Vein endothelial cell (primary cell): ENCODE measurements around the gene FAM111A. TPM values are rescaled to one million over a fixed set of nuclear protein-coding genes. Genes with fewer than 3 reads are reported as not detected.

Experiments
- total RNA-seq: library from RNA; depleted of rRNA; stranded (reverse); fragments of >200 nt; gene quantifications from 2 replicates; pipeline ENCODE4 v1.2.3, GENCODE V29; 2012

Gene FAM111A, protein sequence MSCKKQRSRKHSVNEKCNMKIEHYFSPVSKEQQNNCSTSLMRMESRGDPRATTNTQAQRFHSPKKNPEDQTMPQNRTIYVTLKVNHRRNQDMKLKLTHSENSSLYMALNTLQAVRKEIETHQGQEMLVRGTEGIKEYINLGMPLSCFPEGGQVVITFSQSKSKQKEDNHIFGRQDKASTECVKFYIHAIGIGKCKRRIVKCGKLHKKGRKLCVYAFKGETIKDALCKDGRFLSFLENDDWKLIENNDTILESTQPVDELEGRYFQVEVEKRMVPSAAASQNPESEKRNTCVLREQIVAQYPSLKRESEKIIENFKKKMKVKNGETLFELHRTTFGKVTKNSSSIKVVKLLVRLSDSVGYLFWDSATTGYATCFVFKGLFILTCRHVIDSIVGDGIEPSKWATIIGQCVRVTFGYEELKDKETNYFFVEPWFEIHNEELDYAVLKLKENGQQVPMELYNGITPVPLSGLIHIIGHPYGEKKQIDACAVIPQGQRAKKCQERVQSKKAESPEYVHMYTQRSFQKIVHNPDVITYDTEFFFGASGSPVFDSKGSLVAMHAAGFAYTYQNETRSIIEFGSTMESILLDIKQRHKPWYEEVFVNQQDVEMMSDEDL
- total RNA-seq: 32.7 and 40.9 TPM in 2 replicates

DNA sequence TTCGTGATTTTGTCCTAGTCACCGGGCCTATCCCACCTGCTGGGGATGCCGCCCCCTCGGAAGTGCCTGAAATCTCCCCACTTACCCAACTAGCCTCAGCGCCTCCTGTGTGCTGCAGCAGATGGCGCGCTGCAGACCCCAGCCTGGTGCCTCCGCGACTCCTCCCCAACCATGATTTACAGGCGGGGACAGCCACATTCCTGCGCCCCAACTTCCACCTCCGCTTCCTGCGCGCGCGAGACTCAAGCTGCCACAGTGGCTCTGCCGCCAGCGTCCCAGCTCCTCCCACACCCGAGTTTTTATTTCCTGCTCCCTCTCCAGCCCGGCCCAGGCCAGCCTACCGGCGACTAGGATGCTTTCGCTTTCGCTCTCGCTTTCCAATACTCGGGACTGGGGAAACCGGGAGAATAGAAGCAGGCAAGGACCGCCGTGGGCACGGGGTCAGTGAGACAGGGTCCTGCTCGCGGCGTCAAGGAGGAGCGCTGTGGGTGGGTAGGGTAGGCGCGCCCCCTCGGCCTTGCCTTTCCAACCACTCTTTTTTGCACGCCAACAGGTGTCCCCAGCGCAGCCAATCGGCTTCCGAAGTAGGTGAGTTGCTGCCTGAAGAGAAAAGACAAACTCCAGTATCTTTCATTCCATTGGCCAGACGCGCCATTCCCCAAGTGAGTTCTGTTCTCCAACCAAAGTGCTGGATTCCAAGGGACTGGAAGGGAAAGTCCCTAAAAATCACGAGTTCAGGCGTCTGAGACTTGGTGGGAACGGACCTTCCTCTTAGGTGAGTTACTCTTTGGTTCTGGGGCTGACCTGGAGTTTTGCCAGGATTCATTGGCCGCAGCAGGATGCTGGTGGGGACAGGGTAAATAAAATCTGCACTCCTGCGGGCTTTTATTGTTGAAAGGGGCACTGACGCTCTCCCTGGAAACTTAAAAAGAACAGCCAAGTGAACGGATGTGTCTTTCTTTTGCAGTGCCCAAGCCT is at the start of gene FAM111A:
Gene FAM111A (plus strand): TSS at position 327 of the 978 bp plus-strand sequence. CDS start 6,017 bp downstream, outside the sequence.

DNA sequence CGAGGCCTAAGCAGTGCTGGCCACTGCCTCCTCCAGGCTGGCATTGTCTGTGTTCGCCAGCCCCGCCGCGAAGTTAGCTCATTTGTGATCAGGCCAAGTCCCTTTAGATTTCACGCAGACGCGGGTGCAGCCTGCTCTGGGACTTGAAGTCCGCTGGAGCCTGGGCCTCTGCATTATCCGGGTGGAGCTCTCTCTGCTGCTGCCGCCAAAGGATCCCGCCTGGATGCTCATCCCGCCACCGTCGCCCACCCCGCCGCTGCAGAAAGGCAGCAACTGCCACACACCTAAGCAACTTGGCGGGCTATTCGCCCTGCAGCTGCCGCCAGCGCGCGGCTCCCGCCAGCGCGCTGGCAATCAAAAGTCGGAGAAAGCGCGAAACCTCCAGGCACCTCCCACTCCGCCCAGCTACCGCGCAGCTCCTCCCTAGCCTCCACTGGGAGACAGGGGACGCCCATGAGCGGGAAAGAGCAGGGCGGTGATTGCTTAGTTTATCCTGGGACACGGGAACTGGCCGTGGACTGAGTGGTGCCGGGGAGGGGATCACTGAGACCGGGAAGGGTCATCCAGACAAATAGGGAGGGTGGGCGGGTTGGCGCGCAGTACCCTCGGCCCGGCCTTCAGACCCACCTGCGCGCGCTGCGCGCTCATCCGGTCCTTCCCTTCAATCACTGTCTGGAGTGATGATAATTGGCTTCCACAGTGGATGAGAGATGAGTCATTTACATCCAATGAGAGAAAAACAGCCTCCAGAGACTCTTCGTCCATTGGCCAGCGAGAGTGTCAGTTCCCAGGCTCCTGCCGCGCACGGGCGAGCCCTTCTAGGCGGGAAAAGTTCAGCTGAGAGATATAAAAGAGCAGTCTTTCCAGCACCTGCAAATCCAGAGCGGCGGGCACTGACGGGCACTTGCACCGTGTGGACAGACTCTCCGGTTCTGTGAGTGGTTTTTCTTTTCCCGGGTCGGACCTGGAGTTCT is 36.0 kb upstream of the FAM111A start, which contains the start of gene FAM111B:
Gene FAM111B (plus strand): TSS at position 875 of the 974 bp plus-strand sequence. CDS start 2,389 bp downstream, outside the sequence.

DNA sequence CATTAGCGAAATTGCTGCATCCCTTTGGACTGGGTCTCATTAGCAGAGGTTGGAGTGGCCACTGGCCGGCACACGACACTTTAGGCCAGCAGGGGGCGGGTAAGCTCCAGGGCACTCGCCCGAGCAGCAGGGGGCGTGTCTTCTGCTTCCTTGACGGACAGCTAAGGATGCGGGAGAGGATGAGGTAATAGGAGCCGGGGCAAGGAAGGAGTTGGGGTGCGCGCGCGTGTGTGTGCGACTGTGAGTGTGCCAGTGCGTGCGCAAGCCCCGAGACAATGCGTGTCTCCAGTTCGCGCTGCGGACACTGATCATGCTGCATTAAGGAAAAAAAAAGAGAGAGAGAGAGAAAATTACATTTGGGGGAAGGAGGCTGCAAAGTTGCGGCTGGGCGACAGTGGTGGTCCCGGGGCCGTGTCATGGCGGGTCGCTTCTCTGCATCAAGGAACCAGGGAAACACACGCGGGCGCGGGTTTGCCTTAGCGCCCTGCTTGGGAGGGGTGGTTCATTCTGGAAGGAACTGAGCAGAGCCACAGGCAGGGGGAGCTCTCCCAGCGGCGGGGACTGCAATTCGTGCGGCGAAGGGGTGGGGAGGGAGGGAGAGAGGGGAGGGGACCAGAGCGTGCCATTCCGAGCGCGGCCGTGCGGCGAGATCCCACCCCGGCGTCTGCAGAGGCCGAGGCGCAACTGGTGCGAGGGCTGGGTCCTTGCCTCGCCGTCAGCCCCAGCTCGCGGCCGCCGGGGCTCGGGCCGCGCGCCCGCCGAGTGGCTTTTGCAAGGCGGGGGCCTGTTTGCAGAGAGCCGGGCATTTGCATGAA is 29.1 kb downstream of the FAM111A start, which contains the start of gene DTX4:
Gene DTX4 (plus strand): TSS at position 625 of the 815 bp plus-strand sequence. CDS start 464 bp downstream, outside the sequence.

Other genes starting within 250 kb of the FAM111A start
- not detected in 2 replicates for gene GLYATL1, start 203.4 kb upstream of the FAM111A start, total RNA-seq
- gene GLYATL1B, start 56.5 kb upstream of the FAM111A start, total RNA-seq: not detected in 2 replicates
- gene FAM111B, start 35.6 kb upstream of the FAM111A start, total RNA-seq: 9.1 and 17.1 TPM in 2 replicates
- 4.2 and 7.8 TPM in 2 replicates for gene DTX4, start 29.3 kb downstream of the FAM111A start, total RNA-seq
- gene MPEG1, start 70.1 kb downstream of the FAM111A start, total RNA-seq: not detected in 2 replicates
- not detected in 2 replicates for gene OR5AN1, start 216.0 kb downstream of the FAM111A start, total RNA-seq